Spinal cord (tissue), 10 donors: ENCODE data around the gene RBP3. TPM values are rescaled to one million over a fixed set of nuclear protein-coding genes. Genes with fewer than 3 reads are reported as not detected.

Experiments used
- DNase-seq, 6 donors: peaks; one replicate each; pipeline versions ENCODE4 v3.0.0 to v3.0.0-alpha.2; 2013 to 2015; ENCODE audit warnings: low spot score in 6 of 6, low read depth in 4 of 6
- H3K27ac ChIP-seq: one replicate; pipeline ENCODE4 v1.5.1; 2013; ENCODE audit warnings: low read depth, low read length, control low read depth
- H3K27me3 ChIP-seq: one replicate; pipeline ENCODE4 v1.6.1; 2013; ENCODE audit warnings: low read length; ENCODE audit not compliant: control insufficient read depth, insufficient read depth
- H3K36me3 ChIP-seq: one replicate; pipeline ENCODE4 v1.6.1; 2013; ENCODE audit warnings: low read length; ENCODE audit not compliant: control insufficient read depth, insufficient read depth
- H3K4me1 ChIP-seq: one replicate; pipeline ENCODE4 v1.6.1; 2013; ENCODE audit warnings: low read length; ENCODE audit not compliant: control insufficient read depth, insufficient read depth
- H3K4me3 ChIP-seq: one replicate; pipeline ENCODE4 v1.5.1; 2013; ENCODE audit warnings: low read depth, low read length, control low read depth
- H3K9me3 ChIP-seq: one replicate; pipeline ENCODE4 v1.6.1; 2013; ENCODE audit warnings: low read length; ENCODE audit not compliant: control insufficient read depth, insufficient read depth
- WGBS: methylation state at CpG from one replicate; pipeline ENCODE4 v1.1.5; 2013; ENCODE audit warnings: missing lambda C conversion rate; ENCODE audit not compliant: insufficient coverage; 5-methylcytosine and 5-hydroxymethylcytosine counted together
- polyA plus RNA-seq, 2 donors: library from polyadenylated mRNA; unstranded; fragments of 120-200 nt; gene quantifications; one replicate each; pipeline ENCODE4 v1.2.1, GENCODE V29; 2013; ENCODE audit not compliant: insufficient read length in 2 of 2
- total RNA-seq, 2 donors: library from RNA; depleted of rRNA in 1 of 2; stranded (reverse); fragments of 120-200 nt in 1 of 2; fragments of >200 nt in 1 of 2; gene quantifications; one replicate each; pipeline versions ENCODE4 v1.2.3 to v1.2.4, GENCODE V29; 2013 to 2014
- donor health status: healthy.

RBP3 gene
- total and polyA plus RNA-seq, 4 donors, result 0.29 to 0.41 TPM; not detected in 2

GRCh38 chr10:47368431-47369180 lies 20.4 kb downstream of the RBP3 start:
- Histone ChIP-seq H3K4me3 (no peak overlapping the region), H3K4me1 (peaks cover 18% of the 10 kb centered on the region), H3K36me3 (peaks cover 13% of the 10 kb centered on the region), H3K27me3 (no peaks in the 10 kb centered on the region), H3K9me3 (no peaks in the 10 kb centered on the region), H3K27ac (no peak overlapping the region)
- no peak for DNase-seq
- 87% methylated on average over 24 of the region's 24 CpGs for WGBS

DNA sequence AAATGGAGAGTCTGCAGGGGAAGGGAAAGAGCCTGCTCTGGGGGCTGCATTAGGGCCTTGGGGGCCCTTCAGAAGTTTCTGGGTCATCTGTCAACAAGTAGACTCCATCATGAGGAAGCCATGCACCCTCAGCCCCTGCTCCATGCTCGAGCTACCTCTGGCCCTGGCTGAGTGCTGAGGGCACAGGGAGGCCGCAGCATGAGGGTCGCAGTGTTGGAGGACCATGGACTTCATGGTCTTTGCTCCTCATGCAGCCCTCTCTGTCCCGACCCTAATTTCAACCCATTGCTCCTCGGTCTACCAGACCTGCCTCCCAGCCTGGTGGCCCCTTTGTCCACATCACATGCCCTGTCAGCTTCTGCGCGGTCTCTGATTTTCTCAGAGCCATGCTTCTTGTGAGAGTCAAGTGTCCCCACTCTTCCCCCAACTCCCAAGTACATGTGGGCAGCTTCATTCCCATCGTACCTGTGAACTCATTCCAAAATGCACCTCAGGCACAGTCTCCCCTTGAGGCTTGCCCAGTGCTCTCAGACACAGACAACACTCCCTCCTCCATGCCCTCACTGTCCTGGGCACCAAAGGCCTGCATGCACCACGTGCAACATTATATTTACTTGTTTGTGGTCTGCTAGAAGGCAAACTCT lies 21.2 kb downstream of the RBP3 start:
- H3K27ac ChIP-seq, result no peak overlapping the region

DNA sequence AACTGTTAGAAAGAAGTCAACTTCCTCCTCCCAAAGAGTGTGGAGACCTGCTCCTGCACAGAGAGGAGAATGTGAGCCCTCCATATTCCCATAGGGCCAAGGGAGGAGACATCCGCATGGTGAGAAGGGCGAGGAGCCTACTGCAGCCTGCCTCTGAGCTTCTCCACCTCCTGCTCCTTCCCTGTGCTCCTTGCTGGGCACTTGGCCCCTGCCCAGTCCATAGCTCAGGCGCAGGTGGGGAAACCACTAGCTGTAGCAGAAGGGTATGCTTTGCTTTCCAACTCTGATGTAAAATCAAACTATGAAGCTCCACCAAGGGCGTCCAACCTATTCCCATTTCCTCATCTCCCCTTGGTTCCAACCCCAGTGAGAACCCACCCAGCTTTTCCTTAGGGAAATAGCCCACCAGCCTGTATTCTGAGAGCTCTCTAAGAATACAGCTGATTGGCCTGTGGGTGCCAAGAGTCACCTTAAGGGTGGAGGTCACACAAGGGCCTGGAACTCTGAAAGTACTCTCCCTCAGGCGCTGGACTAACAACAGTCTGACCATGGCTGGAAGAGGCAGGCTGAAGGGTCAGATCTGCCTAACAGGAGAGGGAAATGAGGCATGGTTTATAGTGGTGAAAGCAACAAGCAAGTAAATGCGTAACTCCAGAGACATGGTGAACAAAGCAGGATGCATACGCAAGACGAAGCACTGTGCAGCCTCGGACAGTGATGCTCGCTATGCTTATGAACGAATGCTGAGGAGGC lies 22.0 kb downstream of the RBP3 start:
- H3K27me3 ChIP-seq, result no peaks in the 10 kb centered on the region
- no peak overlapping the region for H3K4me3 ChIP-seq
- peaks cover 13% of the 10 kb centered on the region for H3K36me3 ChIP-seq
- peaks cover 20% of the 10 kb centered on the region for H3K4me1 ChIP-seq
- no peak overlapping the region for H3K27ac ChIP-seq
- no peak for DNase-seq
- H3K9me3 ChIP-seq, result no peaks in the 10 kb centered on the region
- 95% methylated on average over 4 of the region's 11 CpGs for WGBS

More for the DNA sequence above, 21.2 kb downstream of the RBP3 start:
- Histone ChIP-seq H3K4me1 (peaks cover 18% of the 10 kb centered on the region), H3K27me3 (no peaks in the 10 kb centered on the region), H3K4me3 (no peak overlapping the region), H3K36me3 (peaks cover 13% of the 10 kb centered on the region), H3K9me3 (no peaks in the 10 kb centered on the region)
- no peak for DNase-seq
- 68% methylated on average over 8 of the region's 9 CpGs for WGBS

DNA sequence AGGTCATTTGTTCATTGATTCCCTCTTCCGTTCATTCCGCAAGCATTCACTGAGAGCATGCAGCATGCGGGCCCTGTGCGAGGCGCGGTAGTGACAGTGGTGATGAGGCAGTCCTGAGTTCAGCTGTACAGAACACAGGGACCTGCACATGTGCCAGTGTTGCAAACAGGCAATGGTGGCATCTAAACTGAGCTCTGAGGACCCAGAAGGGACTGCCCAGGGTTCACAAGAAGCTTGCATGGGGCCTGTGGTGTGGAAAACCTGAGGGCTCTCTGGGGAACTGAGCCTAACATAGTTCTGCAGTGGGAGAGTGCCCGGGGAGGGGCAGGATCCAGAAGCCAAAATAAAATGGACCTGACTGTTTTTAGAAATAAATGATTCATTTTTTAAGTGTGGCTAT lies 22.7 kb downstream of the RBP3 start:
- no peak for DNase-seq
- Histone ChIP-seq H3K27me3 (no peaks in the 10 kb centered on the region), H3K4me3 (no peak overlapping the region), H3K4me1 (peaks cover 14% of the 10 kb centered on the region), H3K9me3 (no peaks in the 10 kb centered on the region), H3K27ac (no peak overlapping the region), H3K36me3 (peaks cover 13% of the 10 kb centered on the region)
- WGBS, result 91% methylated on average over 6 of the region's 7 CpGs

DNA sequence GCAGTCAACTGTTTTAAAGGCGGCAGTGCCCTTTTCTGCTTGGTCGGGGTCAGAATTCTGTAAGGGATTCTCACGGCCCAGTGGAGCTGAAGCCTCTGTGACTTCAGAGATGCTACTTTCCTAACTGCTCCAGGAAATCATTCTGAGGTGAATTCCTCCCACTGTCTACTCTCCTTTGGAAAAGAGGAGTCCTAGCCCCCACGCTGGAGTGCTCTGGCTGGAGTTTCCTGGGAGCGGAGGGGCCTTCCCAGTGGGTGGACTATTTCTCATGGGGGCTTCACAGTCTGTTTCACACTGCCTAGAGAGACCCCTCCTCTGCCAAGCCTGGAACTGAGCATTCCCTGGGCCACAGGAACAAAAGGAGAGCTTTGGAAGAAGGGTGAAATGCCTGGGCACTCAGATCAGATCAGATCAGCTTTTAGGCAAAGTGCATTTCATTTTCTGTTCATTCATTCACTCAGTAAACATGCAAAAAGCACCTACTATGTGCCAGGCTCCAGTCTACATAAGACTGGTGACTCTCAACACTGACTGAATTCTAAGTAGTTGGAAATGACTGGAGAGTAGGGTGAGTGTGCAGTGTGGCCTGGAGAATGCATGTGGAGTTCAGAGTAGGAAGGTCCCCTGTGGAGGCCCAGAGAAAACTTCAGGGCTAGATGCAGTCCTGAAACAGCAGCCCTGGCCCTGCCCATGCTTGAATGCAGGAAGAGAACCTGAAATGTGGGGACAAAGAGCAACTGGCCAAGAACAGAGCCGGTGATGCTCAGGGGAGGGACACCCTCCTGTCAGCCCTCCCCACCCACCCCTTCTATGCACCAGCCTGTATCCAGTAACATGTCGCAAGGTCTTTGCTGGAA lies 23.7 kb downstream of the RBP3 start:
- DNase-seq, result no peak
- 84% methylated on average over 4 of the region's 7 CpGs for WGBS
- H3K9me3 ChIP-seq, result no peaks in the 10 kb centered on the region
- H3K36me3 ChIP-seq, result peaks cover 13% of the 10 kb centered on the region
- peaks cover 9% of the 10 kb centered on the region for H3K4me1 ChIP-seq
- no peaks in the 10 kb centered on the region for H3K27me3 ChIP-seq
- H3K27ac ChIP-seq, result no peak overlapping the region
- no peak overlapping the region for H3K4me3 ChIP-seq

GRCh38 chr10:47372726-47373125 lies 24.6 kb downstream of the RBP3 start:
- Histone ChIP-seq H3K27ac (no peak overlapping the region), H3K9me3 (no peaks in the 10 kb centered on the region), H3K4me3 (no peak overlapping the region), H3K36me3 (peaks cover 10% of the 10 kb centered on the region), H3K27me3 (no peaks in the 10 kb centered on the region), H3K4me1 (peaks cover 14% of the 10 kb centered on the region)
- no peak for DNase-seq
- 74% methylated on average over 5 of the region's 6 CpGs for WGBS

DNA sequence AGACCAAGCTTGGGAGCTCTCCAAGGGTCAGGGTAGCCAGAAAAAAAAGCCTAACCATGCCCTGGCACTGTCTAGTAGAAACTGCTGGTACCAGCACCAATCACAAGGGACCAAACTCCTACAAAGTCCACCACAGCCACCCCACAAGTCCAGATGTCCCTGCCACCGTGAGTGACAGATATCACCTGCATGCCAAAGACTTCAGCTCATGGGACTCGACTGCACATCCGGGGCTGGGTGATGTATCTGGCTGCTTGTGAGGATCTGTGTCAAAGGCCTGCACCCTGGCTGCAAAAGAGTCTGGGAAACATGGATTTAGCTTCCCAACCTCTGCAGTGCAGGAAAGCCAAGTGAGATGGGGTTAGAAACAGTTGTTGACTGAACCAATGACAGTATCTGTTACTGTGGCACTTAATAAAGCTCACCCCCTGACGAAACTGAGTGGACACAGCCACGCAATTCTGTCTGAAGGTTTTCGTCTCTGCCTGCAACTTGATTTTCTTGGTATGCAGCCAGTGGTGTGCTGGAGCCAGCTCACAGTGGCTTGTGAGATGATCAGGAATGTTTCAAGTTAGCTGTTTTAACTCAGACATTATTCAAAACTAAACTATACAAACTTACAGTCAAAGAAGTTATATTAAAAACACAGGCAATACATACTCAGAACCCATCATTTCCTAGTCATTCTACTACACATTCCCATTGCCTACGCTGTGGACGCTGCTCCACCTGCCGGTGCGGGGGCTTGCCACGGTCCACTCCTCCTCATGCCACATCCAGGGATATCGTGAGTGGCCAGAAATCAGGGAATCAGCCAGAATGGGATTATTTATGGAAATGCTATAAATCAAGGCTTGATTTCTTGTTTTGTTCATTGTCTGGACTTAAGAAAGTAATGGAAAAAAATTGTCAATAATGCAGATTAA lies 26.7 kb downstream of the RBP3 start:
- Histone ChIP-seq H3K27me3 (no peaks in the 10 kb centered on the region), H3K27ac (no peak overlapping the region), H3K4me3 (no peak overlapping the region), H3K36me3 (no peaks in the 10 kb centered on the region), H3K9me3 (no peaks in the 10 kb centered on the region), H3K4me1 (peaks cover 32% of the 10 kb centered on the region)
- DNase-seq, result peak in 1 of 6 donors; percentile 44
- 68% methylated on average over 9 of the region's 12 CpGs for WGBS

- no peaks in the 10 kb centered on the region for H3K9me3 ChIP-seq
- H3K36me3 ChIP-seq, result no peaks in the 10 kb centered on the region
- no peak for DNase-seq
- no peak overlapping the region for H3K4me3 ChIP-seq
- 81% methylated on average over 9 of the region's 10 CpGs for WGBS
- no peaks in the 10 kb centered on the region for H3K27me3 ChIP-seq
- H3K27ac ChIP-seq, result peak overlapping the region; percentile 10
- peaks cover 40% of the 10 kb centered on the region for H3K4me1 ChIP-seq
Observed at GRCh38 chr10:47376522-47377220, 28.5 kb downstream of the RBP3 start.
